Islet precursor cell (in vitro differentiated cells): Measurements from ENCODE around the gene TICAM1.

Source experiments
- DNase-seq: peaks from one replicate; pipeline ENCODE4 v3.0.0-alpha.2; 2018

The TICAM1 gene

GRCh38 chr19:4768934-4769777 is 62.4 kb downstream of the TICAM1 start:
- peak; percentile 95 for DNase-seq
